T-helper 2 cell treated with Interferon-gamma antibody and Interleukin-4, amounts not matched to agents 100 ng/mL and 5 ng/mL, for 36 hours (primary cell): Measurements from ENCODE around the gene TSPO2. TPM values are rescaled to one million over a fixed set of nuclear protein-coding genes. Genes with fewer than 3 reads are reported as not detected.

Source experiments
- intact Hi-C: fragments of 100-400 bp; cut with micrococcal nuclease; formaldehyde crosslinking; loops from one replicate; pipeline ENCODE4 v1.15.1; 2023
- total RNA-seq: library from RNA; stranded (reverse); gene quantifications from 2 replicates; pipeline ENCODE4 v1.2.3, GENCODE V29; 2022

TSPO2 gene
- total RNA-seq, 1 donor from 2014 or later, result not detected

- intact Hi-C loops, result loop anchor here (2.0 to 10.0 kb wide), 8 partner anchors 109 to 1962 kb away; partner anchors contain the start of genes FOXP4, TAF8 and TOMM6
Measured at GRCh38 chr6:41073968-41074691, 31.9 kb downstream of the TSPO2 start.

GRCh38 chr6:41074692-41075436 is 32.6 kb downstream of the TSPO2 start:
- intact Hi-C loops, result loop anchor here (5.0 to 10.0 kb wide), 6 partner anchors 472 to 1963 kb away; partner anchors contain the start of genes FOXP4 and TAF8

- intact Hi-C loops, result loop anchor here (2.0 to 10.0 kb wide), 3 partner anchors 243 to 1699 kb away; no protein-coding TSS in a partner anchor
Measured at GRCh38 chr6:41075651-41076626, 33.7 kb downstream of the TSPO2 start.

- intact Hi-C loops, result loop anchor here (2.0 to 10.0 kb wide), 3 partner anchors 241 to 1697 kb away; no protein-coding TSS in a partner anchor
Measured at GRCh38 chr6:41077536-41077935, 35.3 kb downstream of the TSPO2 start.

DNA sequence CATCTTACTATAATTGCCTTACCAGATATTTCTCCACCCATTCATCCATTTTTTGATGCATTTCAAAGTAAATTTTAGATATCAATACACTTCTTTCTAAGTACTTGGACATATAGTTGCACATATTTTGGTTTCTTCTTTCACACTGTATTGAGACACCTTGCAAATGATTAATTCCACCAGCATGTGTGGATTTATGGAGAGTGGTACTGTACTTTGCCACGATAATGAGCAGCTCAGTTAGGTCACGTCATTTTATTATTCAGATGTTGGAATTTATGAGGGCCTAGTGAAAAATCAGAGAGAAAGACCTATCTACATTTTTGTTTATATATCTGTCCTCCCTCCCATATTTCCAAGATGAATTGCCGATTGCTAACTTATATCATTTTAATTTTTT is 35.8 kb downstream of the TSPO2 start:
- intact Hi-C loops, result loop anchor here (5.0 to 10.0 kb wide), 2 partner anchors 1314 to 1697 kb away; no protein-coding TSS in a partner anchor

DNA sequence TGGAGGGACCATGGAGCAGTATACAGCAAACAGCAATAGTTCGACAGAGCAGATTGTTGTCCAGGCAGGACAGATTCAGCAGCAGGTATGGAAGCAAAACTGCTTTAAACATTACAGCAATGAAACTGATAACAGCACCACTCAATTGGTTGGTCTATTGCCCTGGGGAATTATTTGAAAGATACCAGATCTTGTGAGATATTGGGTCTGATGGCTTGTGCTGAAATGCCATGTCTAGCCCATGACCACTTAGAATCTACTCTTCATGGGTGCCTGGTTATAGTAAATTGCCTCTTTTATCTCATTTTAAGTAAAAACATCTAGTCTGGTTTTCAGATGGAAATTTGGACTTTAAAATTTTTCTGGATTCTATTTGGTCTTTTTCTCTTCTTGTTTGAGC is 36.8 kb downstream of the TSPO2 start:
- intact Hi-C loops, result loop anchor here (5.0 to 10.0 kb wide), 2 partner anchors 1313 to 1696 kb away; no protein-coding TSS in a partner anchor

GRCh38 chr6:41080621-41081020 is 38.4 kb downstream of the TSPO2 start:
- intact Hi-C loops, result no loop called here

DNA sequence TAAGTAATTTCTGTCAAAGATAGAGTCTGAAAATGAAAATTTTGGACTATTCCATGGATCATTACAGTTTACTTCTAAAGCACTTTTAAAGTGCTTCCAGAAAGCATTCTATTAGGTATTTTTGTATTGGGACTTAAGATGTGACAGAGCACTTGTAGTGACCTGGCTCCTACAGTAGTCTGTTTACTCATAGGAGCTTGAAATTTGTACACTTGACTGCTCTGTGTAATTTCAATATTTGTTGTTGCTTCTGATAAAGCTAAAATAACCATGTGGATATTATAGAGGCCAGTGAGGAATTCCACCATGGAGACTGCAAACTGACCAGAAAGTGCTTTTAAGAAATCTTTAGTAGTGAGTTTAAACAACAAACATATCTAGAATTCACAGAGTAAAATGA is 40.8 kb downstream of the TSPO2 start:
- intact Hi-C loops, result no loop called here

DNA sequence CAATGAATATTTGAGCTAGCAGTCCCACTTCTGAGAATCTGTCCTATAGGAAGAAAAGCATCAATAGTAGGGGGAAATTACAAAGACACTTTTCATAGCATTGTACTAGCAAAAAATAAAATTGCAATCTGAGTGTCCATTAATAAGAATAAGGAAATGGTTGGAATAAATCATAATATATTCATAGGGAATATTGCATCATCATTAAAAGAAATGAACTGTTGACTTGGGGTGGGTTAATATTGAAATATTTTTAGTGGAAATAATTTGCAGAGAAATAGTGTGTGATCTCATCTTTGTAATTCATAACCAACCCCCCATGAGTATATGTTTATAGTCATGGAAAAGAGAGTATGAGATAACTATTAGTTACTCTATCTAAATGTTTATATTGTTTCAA is 42.9 kb downstream of the TSPO2 start:
- intact Hi-C loops, result no loop called here

DNA sequence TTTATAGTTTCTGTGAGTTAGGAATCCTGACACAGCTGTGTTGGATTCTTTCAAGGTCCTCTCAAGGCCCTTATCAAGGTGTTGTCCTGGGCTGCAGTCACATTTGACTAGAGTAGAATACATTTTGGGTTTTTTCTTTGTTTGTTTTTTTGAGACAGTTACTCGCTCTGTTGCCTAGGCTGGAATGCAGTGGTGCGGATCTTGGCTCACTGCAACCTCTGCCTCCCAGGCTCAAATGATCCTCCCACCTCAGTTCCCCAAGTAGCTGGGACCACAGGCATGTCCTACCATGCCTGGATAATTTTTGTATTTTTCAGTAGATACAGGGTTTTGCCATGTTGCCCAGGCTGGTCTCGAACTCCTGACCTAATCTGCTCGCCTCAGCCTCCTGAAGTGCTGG is 46.2 kb downstream of the TSPO2 start:
- intact Hi-C loops, result no loop called here

DNA sequence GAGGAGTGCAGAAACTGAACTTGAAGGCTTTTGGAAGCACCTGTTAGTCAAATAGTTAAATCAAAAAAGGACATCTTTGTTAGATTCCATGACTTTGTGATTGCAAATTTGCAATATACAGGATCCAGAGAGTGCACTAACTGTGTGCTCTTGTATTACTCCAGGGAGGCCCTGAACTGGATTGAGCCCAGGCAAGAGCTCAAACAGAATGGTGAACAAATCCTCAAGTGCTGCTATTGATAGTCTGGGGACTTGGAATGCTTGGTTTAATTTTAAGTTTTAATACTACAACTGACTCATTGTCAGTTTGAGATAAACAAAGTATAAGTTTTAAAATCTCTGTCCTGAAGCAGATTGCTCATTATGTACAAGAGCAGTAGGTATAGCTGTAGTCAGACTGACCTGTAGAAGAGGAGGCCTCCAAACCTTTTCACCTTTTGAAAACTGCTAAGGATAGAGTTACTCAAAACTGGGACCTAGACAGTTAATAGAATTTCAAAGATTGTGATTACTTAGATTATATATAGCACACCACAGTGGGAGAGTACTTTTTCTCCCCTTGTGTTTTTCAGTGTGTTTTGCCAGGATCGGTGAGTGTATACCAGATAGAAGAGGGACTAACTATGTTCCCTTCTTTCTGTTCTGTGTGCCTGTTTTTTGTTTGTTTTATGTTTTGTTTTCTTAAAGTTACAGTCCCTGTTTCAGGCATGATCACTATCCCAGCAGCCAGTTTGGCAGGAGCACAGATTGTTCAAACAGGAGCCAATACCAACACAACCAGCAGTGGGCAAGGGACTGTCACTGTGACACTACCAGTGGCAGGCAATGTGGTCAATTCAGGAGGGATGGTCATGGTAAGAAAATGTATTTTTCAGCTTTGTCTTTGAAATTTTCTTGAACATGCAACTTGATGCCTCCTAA is 48.8 kb downstream of the TSPO2 start:
- intact Hi-C loops, result no loop called here

DNA sequence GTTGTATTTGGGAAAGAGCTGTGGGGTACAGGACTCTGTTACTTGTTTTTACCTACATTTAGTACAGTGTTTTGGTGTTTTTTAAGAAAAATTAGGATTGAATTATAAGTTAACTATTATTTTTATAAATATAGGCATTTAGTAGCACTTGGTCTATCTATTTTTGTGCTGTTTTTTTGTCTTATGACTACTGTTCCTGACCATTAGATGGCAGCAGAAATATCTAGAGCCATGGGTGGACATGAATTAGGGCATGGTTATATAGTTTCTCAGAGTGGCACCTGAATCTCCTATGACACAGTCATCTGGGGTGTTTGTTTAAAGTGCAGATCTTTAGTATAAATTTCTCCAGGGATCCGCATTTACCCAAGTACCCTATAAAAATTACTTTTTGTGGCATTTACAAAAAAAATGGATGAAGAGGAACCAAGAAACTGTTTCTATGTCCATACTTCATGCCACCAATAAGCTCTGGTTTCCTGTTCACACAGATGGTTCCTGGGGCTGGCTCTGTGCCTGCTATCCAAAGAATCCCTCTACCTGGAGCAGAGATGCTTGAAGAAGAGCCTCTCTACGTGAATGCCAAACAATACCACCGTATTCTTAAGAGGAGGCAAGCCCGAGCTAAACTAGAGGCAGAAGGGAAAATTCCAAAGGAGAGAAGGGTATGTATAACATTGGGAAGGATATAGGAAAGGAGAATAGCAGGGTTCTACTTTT is 50.3 kb downstream of the TSPO2 start:
- intact Hi-C loops, result loop anchor here (1.0 kb wide), 2 partner anchors 90 to 226 kb away; no protein-coding TSS in a partner anchor

DNA sequence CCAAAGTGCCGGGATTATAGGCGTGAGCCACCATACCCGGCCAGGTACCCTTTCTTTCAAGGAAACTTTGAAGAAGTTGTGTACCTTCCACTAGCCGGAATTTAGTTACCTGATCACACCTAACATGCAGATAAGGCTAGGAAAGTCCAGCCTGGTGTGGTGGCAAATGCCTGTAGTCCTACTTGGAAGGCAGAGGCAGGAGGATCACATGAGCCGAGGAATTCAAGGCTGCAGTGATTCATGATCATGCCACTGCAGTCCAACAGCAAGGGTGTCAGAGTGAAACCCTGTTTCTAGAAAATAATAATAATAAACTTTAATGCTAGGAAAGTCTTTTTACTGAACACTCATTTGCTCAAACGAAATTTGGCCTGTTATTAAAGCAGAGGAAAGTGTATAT is 51.5 kb downstream of the TSPO2 start:
- intact Hi-C loops, result no loop called here

Other genes with a start within 250 kb of the TSPO2 start
- gene UNC5CL, start 3.2 kb upstream of the TSPO2 start, total RNA-seq, result 1.2 and 1.3 TPM in 2 replicates
- gene APOBEC2, start 10.7 kb downstream of the TSPO2 start, total RNA-seq, result not detected in 2 replicates
- 23.0 and 27.2 TPM in 2 replicates for gene OARD1, start 29.9 kb downstream of the TSPO2 start, total RNA-seq
- 33.7 TPM in 2 replicates for gene NFYA, start 30.5 kb downstream of the TSPO2 start, total RNA-seq
- gene TREML1, start 111.9 kb downstream of the TSPO2 start, total RNA-seq, result not detected in 2 replicates
- not detected in 2 replicates for gene TREM2, start 120.6 kb downstream of the TSPO2 start, total RNA-seq
- 24.8 and 26.8 TPM in 2 replicates for gene TREML2, start 158.7 kb downstream of the TSPO2 start, total RNA-seq
- not detected in 2 replicates for gene TREML4, start 185.9 kb downstream of the TSPO2 start, total RNA-seq
- gene TREM1, start 244.2 kb downstream of the TSPO2 start, total RNA-seq, result not detected in 2 replicates